HG03064 (cell line): ENCODE results near the gene BAX.
A peak's percentile ranks its signal among the peaks of the same experiment; 100 is the strongest.

Experiments
- ATAC-seq: cut with Tn5 transposase; IDR thresholded peaks from one replicate; pipeline ENCODE4 v1.9.1; 2021; ENCODE audit warnings: low read depth; ENCODE audit not compliant: unreplicated experiment

The BAX gene

DNA sequence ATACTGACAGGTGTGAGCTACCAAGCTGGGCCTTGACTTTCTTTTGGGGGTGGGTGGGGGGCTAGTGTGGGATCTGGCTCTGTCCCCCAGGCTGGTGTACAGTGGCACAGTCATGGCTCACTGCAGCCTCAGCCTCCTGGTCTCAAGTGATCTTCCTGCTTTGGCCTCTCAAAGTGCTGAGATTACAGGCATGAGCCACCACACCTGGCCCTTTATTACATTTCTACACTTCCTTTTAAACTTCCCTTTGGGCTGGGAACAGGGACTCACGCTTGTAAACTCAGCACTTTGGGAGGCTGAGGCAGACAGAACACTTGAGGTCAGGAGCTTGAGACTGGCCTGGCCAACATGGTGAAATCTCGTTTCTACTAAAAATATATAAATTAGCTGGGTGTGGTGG, 22.4 kb downstream of the BAX start:
- no peak for ATAC-seq

DNA sequence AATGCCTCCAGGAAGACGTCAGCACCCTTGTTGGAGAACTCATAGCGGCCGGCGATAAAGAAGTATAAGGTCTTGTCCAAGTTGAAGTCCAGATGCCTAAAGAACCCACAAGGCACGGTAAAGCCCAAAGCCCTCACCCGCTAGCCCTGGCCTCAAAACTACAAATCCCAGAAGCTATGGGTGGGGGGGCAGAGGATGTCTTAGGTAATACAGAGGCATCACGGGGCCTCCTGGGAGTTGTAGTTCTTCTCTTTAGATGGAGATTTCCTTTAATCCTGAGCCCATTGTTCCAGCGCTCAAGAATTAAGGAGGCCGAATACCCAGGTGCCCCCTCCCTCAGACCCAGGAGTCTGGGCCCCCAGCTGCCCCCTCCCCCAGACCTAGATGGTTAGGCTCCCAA, 27.6 kb downstream of the BAX start:
- ATAC-seq: no peak

DNA sequence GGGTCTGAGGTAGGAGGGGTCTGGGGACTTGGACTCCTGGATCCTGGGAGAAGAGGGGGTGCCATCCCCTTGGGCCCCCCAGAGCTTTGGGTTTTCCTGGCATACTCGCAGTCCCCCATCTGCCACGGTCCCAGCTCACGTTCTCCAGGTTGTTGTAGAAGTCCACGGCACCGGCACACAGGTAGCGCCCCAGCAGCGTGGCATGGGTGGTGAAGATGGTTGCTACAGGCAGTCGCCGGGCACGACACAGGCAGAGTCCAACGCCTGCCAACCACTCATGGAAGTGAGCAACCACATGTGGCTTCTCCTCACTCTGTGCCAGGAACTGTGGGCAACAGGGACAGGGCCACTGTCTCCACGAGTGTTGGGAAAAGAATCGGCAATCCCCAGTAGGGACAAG, 31.0 kb downstream of the BAX start:
- no peak for ATAC-seq

DNA sequence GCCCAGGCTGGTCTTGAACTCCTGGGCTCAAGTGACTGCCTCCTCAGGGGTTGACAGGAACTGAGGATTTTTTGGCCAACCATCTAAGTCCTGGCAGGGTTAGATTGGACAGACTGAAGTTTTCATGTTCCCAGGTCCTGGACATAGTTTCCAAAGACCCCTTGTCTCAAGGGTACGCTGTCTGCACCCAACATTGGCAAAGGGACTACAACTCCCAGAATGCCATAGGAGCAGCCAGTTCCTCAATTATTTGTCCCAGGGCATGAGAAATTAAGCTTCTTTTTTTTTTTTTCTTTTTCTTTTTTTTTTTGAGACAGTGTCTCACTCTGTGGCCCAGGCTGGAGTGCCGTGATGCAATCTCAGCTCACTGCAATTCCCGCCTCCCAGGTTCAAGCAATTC, 31.5 kb downstream of the BAX start:
- ATAC-seq: no peak

DNA sequence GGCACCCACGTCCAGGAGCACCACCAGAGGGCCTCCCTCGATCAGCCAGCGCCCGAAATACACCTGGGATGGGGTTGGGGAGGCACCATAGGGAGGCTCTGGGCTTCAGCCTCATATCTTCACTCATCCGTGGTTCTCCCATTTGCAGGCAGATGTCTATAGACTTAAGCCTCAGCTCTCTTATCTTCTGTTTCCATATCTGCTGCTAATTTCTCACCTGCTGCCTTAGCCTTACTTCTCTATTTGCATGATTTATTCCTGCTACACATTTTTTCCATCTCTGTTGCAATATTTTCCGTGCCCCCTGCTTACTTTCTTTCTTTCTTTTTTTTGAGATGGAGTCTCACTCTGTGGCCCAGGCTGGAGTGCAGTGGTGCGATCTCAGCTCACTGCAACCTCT, 32.6 kb downstream of the BAX start:
- ATAC-seq: no peak

DNA sequence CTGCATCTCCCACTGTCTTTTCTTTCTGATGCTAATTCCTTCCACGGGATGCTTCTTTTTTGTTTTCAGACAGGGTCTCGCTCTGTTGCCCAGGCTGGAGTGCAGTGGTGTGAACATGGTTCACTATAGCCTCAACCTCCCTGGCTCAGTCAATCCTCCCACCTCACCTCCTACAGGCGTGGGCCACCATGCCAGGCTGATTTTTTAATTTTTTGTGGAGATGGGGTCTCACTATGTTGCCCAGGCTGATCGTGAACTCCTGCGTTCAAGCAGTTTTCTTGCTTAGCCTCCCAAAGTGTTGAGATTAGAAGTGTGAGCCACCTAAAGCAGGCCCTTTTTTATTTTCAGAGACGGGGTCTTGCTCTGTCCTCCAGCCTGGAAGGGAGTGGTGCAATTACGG, 33.6 kb downstream of the BAX start:
- no peak for ATAC-seq

DNA sequence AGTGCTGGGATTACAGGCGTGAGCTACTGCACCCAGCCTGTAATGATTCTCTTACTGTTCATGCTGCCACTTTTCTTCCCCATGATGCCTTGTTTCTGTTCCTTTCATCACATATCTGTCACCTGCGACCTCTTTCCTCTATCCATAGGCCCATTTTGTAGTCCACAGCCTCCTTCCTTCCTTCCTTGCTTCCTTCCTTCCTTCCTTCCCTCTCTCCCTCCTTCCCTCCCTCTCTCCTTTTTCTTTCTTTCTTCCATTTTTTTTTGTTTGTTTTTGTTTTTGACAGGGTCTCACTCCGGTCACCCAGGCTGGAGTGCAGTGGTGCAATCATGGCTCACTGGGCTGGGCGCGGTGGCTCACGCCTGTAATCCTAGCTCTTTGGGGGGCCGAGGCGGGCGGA, 34.2 kb downstream of the BAX start:
- ATAC-seq: no peak

DNA sequence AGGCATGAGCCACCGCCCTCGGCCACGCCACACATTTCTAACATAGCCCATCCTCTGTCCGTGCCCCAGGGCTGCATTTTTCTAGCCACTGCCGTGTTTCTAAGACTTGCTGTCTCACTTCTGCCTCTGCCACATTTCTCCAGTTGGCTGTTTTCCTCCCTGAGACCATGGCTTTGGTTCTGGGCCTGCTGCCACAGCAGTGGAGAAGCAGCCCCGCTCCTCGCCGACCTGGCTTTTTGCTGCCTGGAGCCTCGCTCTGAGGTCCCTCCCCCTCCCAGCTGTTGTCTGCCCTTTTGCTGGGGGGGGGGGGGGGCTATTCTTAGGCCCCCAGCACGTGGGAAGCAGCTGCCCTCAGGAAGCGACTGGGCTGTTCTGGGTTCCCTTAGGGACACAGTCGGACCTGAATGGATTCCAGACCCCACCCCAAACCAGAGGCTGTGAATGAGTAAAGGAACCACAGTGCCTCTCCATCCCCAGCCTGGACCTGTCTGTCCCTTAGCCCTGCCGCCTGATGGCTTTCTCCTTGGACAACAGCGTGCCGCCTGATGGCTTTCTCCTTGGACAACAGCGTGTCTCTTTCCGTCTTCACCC, 35.1 kb downstream of the BAX start:
- ATAC-seq: no peak

DNA sequence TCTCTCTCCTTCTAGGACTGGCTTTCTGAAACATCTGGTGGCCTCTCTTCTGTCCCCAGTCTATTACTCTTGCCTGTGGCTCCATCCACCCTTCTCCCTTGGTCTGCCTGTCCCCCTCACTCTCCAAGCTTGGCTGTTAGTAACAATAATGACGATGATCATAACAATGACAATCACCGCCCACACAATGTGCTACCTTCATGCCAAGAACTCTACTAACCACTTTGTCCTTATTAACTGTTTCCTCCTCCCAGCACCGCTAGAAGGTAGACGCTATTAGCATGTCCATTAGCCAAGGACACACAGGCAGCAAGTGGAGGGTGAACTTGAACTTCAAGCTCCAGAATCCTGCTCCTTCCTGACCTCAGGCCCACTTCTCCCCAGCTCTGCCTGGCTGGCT, 35.7 kb downstream of the BAX start:
- ATAC-seq: no peak

DNA sequence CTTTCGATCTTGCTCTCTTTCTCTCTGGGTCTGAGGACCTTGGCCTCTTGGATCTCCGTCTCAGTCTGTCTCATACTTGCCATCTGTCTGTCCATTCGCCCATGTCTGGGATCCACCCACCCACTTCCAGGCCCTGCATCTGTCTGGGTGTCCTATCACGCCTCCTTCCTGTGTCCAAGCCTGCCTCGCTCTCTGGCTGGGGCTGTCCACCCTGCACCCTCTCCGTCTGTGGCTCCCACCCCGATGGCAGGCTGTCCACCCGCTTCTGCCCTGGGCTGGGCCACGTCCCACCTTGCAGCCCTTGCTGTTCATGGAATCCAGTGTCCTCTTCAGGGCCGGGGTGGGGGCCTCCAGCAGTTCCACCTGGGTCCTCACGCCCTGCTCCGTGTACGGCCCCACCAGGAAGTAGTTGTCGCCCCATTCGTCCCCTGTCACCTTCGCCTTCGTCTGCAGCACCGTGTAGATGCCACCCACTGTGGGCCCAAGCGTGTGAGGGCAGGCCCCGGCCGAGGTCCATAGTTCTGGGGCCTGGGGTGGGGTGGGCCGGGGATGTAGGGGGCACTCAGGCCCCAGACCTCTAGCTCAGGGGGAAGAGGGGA, 36.4 kb downstream of the BAX start:
- no peak for ATAC-seq

DNA sequence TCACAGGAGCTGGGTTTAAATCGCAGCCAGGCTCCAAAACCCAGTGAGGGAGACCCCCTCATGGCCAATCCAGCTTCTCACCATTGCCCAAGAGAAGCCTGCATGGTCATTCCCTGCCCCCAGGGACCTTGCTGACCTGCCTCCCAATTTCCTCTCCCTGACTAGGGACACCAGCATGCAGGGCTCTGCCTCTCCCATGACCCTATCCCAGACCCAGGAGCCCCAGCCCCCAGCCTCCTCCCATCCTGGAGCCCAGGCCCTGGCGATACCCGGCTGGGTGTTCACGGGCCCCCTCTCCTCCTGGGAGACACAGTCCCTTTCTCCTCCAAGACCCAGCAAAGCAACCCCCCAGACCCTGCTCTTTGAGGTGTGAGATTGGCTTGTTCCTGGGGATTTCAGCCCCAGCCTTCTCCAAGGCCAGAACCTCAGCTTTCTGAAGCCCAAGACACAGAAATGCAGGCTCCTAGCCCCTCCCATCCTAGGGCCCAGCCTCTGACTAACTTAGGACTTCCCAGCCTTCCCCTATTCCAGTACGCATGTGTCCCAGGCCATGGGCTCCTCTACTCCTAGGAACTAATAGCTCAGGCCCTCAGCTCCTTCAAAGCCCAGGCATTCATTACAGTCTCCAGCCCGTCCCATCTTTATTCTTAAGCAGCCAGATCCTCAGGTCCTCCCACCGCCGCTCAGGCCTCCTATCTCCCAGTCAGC, 37.4 kb downstream of the BAX start:
- no peak for ATAC-seq

DNA sequence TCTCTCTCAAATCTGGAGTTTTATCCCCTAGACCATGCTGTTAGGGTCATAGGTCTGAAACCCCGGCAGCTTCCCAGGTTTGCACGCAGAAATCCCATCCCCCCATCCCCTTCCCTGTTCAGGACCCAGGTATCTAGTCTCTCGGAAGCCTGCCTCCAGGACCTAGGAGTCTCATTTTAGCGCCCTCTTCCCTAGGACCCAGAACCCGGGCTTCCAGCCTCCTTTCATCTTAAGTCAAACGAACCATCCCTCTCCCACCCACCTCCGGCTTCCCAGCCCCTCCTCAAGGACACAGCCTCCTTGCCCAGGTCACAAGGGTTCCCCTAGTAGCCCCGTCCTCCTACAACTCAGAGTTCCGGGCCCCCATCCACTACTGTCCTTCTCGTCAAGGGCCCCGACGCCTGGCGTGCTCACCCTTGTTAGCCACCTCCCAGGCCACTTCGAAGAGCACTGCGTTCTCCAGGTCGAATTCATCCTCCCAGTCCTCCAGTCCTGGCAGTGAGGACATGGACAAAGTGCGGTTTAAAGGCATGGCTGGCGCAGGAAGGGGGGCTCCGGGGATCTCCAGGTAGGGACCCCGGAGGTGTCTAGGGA, 38.0 kb downstream of the BAX start:
- ATAC-seq: peak; percentile 5

DNA sequence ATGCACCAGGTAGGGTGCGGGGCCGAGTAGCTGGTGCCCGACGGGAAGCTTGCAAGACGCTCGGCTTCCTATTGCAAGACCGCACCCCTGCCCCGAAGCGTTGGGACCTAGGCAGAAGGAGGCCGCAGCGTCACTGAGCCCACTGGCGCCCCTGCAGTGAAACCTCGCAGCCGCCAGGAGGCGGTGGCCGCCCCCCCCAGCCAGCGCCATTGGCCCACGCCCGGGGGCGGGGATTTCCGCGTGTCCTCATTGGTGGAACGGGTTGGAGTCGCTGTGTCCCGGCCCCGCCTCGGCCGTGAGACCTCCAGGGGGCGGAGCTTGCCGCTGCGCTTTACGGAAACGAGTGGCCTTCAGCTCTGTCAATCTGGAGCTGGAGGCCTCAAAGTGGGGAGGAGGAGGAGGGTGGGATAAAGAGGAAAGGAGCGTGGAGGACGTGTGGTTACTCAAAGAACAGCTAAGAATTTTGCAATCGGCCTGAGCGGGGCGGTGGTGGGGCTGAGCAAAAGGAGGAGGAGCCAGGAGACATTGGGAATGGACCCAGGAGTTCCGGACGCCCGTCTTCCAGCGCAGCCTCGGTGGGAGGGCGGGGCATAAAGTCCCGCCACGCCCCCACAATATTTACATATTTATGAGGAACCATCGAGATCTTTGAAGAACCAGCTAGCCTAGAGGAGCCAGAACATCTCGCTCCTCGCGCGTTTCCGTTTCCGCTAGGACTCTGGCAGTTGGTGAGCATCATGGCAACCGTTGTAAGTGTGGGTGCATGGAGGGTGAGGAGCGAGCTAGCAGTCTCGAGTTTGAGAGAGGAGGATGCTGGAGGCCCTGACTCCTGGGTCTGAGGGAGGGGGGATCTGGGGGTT, 38.7 kb downstream of the BAX start, which contains the start of the genes GYS1 and RUVBL2:
Gene GYS1 (minus strand): TSS at position 135 of the 860 bp plus-strand sequence. CDS start 197 bp downstream, outside the sequence.
Gene RUVBL2 (plus strand): TSS at position 713 of the 860 bp plus-strand sequence. CDS start 25 bp downstream, at position 738.
- ATAC-seq: peak; percentile 78

DNA sequence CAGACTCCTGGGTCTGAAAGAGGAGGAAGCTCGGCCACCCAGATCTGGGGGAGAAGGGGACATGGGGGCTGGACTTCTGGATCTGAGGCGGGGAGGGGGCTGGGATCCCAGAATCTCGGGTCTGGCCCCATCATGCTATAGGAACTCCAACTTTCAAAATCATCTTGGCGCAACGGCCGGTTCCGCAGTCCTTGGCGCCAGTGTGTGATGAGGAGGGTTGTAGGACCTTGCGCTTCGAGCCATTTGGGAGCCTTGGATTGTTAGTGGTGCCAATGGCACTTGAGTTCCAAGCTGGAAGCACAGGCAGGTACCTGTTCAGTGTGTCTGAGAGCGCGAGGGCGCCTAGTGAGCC, 39.3 kb downstream of the BAX start:
- ATAC-seq: no peak

DNA sequence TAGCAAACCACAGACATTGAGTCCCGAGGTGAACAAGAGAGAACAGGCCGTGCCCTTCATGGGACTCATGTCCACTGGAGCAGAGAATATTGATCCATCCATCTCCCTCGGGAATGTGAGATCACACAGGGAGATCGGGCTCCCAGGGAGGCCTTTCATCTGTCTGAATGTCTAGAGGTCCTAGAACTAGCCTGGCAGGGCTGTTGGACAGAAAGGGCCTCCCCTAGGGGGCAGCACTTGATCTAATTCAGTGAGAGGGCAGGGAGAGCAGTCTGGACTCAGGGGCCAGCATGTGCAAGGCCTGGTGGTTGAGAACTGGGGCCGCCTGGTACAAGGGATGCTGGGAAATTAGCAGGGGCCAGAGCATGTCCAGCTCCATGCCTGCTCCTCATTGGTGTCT, 43.3 kb downstream of the BAX start:
- no peak for ATAC-seq

DNA sequence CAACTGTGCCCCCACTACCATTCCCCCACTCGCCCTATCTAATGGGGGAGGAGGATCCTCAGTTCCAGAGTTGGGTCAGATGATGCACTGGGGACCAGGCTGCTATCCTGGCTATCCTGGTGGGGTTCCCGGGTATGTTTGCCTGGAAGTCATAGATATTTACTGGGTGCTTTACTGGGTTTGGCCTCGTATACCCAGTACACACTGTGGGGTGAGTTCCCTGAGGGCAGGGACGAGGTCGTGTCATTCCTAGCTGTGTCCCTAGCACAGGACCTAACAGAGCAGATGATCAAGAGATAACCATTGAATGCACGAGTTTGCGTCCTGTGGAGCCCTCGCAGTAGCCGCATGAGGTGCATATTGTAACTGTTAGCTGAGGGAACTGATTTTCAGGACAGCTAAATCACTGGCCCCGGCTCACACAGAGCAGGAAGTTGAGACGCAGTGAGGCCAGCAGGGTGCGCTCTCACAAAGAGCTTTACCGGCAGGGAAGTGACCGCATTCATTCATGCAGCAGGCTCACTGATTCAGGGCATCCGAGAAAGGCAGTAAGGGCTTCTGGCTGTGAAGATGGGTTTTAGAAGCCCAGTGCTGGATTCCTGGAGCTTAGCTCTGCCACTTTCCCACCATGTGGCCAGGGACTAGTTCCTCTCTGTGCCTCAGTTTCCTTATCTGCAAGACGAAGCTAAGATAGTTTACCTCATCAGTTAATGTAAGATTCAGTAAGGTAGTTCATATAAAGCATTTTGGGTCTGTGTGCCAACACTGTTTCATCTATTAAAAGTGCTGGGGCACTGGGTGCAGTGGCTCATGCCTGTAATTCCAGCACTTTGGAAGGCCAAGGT, 45.0 kb downstream of the BAX start:
- no peak for ATAC-seq

DNA sequence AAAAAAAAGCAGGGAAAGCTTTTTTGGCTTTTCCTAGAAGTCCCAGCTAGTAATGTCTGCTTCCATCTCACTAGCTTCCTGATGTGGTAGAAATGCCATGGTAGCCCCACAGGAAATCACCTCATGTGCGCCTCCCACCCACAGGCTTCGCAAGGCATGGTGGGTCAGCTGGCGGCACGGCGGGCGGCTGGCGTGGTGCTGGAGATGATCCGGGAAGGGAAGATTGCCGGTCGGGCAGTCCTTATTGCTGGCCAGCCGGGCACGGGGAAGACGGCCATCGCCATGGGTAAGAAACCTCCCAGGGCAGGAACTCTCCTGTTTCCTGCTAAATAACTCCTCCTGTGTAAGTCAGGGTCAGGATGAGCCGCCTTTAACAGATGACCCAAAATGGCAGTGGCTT, 49.5 kb downstream of the BAX start:
- no peak for ATAC-seq

DNA sequence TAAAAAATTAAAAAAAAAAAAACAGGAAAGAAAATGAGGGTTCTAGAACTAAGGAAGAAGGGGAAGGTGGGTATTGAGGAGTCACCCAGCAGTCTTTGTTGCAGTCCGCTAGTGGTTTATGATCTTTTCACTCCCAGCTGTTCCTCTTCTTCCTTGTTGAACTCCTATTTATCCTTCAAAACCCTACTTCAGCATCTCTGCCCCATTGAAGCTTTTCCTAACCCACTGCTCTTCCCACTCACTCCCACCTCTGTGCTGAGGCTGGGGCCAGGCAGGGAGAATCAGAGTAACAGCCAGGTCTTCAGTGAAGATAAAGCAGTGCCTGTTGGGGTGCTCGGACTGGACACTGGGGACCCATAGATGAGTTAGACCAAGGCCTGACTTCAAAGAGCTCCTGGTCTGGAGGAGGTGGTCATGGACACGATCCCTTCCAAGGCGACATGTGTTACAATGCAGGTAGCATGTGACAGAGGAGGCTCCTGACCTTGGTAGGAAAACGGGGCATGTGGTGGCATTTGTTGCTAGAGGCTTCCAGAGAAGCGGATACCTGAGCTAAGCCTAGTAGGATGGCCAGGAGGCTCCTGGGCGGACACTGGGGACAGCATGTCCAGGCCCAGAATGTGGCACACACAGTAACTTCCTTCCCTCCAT, 50.4 kb downstream of the BAX start:
- no peak for ATAC-seq

DNA sequence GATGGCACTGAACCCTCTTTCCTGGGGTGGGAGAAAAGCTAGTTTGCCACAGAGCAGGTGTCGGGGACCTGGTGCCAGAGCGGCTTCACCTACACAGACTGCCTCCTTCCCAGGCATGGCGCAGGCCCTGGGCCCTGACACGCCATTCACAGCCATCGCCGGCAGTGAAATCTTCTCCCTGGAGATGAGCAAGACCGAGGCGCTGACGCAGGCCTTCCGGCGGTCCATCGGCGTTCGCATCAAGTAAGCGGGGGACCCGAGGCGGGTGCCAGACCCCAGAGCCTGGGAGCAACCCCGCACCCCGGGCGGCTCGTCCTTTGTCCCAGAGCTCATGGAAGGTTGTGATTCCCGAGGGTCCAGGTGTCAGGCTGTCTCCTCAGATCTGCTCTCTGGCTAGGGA, 52.2 kb downstream of the BAX start:
- no peak for ATAC-seq
